HG02623 (cell line): ENCODE data around the gene SLC43A2.
A peak's percentile ranks its signal among the peaks of the same experiment; 100 is the strongest.

Experiments
- ATAC-seq: cut with Tn5 transposase; IDR thresholded peaks from one replicate; pipeline ENCODE4 v1.9.1; 2021; ENCODE audit warnings: moderate library complexity; ENCODE audit not compliant: unreplicated experiment

SLC43A2 gene

GRCh38 chr17:1623057-1623630 lies 5.5 kb downstream of the SLC43A2 start:
- no peak for ATAC-seq

- no peak for ATAC-seq
Observed at GRCh38 chr17:1621273-1621954, 7.2 kb downstream of the SLC43A2 start.

- no peak for ATAC-seq
Observed at GRCh38 chr17:1620486-1620885, 8.1 kb downstream of the SLC43A2 start.

- ATAC-seq = no peak
Observed at GRCh38 chr17:1617620-1618174, 10.9 kb downstream of the SLC43A2 start.

- no peak for ATAC-seq
Observed at GRCh38 chr17:1616101-1616500, 12.5 kb downstream of the SLC43A2 start.

GRCh38 chr17:1612400-1612799 lies 16.2 kb downstream of the SLC43A2 start:
- ATAC-seq = no peak

GRCh38 chr17:1611715-1612114 lies 16.9 kb downstream of the SLC43A2 start:
- no peak for ATAC-seq

- ATAC-seq = no peak
Observed at GRCh38 chr17:1608676-1609075, 20.0 kb downstream of the SLC43A2 start.

GRCh38 chr17:1607971-1608320 lies 20.7 kb downstream of the SLC43A2 start:
- no peak for ATAC-seq

- no peak for ATAC-seq
Observed at GRCh38 chr17:1606352-1606985, 22.2 kb downstream of the SLC43A2 start.

- no peak for ATAC-seq
Observed at GRCh38 chr17:1605681-1606351, 22.8 kb downstream of the SLC43A2 start.

- no peak for ATAC-seq
Observed at GRCh38 chr17:1604831-1605528, 23.7 kb downstream of the SLC43A2 start.

- no peak for ATAC-seq
Observed at GRCh38 chr17:1601571-1601970, 27.1 kb downstream of the SLC43A2 start.

- no peak for ATAC-seq
Observed at GRCh38 chr17:1598399-1599095, 30.1 kb downstream of the SLC43A2 start.

- no peak for ATAC-seq
Observed at GRCh38 chr17:1597861-1598342, 30.7 kb downstream of the SLC43A2 start.

GRCh38 chr17:1593630-1593931 lies 35.1 kb downstream of the SLC43A2 start:
- ATAC-seq = no peak

- peak; percentile 60 for ATAC-seq
Observed at GRCh38 chr17:1592751-1593629, 35.6 kb downstream of the SLC43A2 start.

GRCh38 chr17:1591474-1592090 lies 37.1 kb downstream of the SLC43A2 start:
- ATAC-seq = no peak
